HG02571 (cell line): ENCODE measurements around the gene HEYL.

Experiments used
- ATAC-seq: cut with Tn5 transposase; IDR thresholded peaks from one replicate; pipeline ENCODE4 v1.9.1; 2021; ENCODE audit warnings: mild to moderate bottlenecking, moderate library complexity; ENCODE audit not compliant: unreplicated experiment

HEYL gene

DNA sequence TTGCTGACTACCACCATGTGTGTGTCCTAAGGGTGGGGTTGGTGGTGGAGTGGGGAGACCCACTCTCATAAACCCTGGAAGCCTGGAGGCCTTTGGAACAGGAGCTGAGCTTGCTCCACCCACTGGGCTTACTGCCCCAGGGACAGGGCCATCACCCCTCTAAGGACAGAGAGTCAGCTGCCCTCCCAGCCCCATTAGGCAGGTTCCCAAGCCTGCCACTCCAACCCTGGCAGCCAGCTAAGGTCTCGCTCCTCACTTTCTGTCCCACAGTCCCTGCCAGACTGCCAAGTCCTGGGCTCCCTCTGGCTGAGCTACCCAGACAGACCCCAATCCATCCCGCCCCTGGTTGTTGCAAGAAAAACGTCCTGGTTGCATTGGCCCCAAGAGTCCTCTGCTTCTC lies 28.7 kb upstream of the HEYL start:
- ATAC-seq: no peak

DNA sequence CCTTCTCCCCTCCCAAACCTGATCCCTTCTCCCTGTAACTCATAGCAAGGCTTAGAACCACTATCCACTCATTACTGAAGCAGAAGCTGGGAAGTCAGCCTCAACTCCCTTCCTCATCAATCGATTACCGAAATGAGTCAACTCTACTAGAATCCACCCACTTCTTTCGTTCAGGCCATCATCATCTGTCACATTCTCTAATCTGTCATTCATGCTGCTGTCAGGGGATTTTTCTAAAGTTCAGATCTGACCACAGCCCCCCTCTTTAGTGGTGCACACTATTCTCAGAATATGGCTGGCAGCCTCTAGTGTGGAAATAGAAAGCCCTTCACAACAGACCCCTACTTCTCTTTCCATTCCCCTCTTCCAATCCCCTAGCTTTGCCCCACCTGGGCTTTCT lies 27.3 kb upstream of the HEYL start:
- ATAC-seq: peak; percentile 76

DNA sequence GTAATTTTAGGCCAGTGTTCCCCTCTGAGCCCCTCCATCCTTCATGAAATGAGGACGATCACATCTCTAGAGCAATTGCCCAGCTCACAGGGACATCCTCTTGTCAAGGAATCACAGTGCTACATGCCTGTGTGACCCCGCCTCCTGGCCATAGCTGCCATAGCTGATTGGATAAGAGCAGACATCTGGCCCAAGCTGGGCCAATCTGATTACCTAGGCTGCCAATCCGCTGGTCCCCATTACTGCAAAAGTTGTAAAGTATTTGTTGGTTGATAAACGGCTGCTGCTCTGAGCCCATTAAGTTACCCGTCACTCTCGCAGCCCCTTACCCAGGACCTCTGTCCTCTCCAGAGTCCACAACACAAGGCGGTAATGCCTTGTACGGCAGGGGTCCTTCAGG lies 24.1 kb upstream of the HEYL start:
- no peak for ATAC-seq

DNA sequence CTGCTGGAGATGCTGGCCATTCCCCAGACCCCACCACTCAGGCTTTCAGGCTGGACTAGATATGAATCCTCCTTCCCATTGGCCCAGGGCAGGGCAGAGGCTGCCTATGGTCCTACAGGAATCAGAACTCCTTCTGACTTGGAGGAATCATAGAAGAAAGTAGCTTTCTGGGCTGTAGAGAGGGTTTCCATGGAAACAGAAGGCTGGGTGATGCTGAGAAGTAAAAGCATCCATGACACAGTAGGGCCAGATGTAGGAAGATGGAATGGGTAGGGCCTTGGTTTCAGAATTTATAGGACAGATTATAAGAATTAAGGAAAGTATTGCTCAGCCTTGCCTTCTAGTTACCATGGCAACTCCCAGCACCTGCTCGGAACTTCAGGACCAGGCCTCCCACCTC lies 23.4 kb upstream of the HEYL start:
- ATAC-seq: no peak

DNA sequence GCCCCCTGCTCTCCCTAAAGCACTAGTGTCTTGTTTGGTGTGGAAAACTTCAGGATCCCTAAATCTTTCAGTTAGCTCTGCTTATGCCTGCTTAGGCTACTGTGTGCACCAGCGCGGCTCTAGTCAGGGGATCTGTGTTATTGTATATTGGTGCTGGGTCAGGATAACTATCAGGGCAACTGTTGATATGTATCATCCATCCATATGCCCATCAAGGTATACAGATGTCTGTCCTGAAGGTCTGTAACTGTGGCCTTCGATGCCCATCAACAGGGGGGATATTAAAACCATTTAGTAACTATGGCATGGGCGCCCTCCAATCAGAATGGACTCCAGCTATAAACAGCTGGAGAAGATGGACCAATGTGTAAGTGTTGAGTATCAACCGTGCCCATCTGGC lies 20.1 kb upstream of the HEYL start:
- no peak for ATAC-seq

DNA sequence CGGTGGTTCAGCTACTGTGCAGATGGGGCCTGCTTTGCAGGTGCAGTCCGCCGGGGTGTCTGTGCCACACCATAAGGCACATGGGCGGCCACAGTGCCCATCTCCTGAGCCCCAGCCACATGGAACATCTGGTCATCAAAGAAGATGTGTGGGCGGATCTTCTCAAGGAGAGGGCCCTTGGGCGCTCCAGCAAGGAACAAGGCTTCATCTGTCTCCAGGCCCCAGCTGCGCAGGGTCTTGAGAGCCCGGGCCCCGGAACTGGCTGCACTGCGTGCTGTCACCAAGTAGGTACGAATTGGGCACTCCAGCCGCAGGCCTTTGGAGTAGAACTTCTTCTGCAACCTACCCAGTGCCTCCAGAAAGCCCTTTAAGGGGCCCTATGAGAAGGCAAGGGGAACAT lies 19.7 kb upstream of the HEYL start:
- no peak for ATAC-seq

DNA sequence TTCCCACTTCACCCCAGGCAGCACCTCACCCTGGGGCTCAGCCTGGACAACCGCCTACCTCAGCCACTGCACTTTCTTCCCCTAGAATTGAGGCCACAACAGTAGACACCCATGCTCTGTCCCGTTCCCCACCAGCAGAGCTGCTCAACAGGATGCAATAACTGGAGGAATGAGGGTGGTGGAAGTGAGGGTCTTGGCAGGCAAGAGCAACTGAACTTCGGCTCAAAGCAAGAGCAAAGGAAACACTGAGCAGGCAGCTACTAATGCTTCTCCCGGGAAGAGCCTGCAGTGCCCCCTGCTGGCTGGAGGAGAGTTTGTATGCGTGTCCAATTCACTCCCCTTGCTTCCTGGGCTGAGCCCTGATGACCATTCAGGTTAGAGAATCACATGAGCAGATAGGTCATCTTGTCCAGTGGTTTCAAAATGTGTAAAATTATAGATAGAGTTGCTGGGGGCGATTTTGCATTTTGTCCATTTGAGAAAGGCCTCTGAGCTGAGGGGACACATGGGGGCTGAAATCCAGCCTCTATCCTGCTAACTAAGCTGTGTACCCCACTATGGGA lies 18.6 kb upstream of the HEYL start:
- ATAC-seq: peak; percentile 54

DNA sequence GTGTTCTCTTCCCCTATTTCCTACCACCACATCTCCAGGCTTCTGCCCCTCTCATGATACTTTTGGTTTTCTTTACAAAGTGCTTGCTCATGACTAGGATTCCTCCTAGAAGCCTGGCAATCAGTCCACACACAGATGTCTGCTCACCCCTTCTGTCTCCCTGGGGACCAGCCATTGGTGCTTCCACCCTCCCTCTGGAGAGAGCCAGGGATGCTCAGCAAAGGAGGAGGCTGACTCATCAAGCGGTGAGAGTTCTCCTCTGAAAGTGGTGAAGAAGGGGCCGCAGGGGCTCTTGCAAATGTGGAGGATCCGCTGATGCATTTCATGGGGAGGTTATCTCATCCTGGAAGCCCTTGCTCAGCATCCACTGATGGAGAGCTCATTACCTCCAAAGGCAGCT lies 18.0 kb upstream of the HEYL start:
- no peak for ATAC-seq

DNA sequence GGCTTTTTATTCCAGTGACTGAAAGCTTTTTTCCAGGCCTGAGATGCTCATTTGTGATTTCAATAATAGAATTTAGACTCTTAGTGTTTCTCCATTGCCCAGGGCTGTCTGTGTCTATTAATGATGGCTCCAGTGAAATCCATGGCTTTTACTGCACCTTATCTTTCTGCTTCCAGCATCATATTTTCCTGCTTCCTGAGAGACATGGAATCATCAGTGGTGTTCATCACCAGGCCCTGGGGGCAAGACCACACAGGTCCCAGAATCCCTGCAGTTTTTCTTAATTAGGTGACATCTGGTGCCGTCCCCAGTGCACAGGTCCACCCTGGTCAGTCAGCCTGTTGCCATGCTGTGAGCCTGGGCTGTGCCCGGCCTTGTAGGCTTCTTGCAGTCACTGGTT lies 16.9 kb upstream of the HEYL start:
- ATAC-seq: no peak

DNA sequence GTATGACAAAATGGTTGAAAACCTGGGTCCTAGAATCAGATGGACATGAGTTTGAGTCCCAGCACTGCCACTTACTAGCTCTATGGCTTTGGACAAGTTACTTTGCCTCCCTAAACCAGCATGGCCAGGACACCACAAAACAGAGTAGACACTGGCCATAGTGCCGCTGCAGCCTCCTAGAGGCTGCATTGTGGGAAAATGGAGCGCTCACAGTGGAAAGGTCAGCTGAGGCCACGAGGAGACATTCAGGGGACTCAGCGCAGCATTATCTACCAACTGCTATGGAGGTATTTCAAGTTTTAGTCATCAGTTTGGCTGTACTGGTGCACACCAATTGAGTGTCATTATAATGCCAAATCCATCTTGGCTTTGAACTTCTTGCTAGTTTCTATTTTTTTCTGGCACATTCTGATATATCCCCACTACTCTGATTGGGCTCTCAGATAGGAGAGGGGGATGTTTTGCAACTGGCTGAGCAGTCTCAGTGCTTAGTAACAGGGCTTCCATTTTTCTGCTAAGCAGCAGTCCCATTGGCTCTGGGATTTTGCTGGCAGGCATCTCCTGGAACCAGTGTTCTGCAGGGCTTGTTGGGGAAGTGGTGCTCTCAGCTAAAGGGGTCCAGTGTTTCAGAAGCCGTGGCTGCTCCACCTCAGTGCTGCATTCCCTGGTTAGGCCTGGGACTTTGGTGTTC lies 16.3 kb upstream of the HEYL start:
- no peak for ATAC-seq

DNA sequence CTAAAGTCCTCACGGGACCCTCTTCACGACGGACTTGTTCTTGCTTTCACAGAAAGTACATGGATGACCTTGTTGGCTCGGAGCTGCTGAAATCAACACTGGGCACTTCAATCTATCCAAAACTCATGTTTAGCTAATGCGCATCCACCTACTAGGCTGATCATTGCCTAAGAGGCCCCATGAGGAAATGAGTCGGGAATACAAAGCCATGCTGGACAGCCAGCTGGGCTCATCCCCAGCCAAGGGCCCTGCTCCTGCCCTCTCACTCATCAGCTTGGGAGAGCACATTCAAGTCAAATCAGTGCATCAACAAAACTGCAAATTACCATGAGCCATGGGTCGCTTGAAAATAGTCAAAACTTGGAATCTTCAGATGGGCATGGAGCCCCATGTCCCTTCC lies 14.8 kb upstream of the HEYL start:
- no peak for ATAC-seq

DNA sequence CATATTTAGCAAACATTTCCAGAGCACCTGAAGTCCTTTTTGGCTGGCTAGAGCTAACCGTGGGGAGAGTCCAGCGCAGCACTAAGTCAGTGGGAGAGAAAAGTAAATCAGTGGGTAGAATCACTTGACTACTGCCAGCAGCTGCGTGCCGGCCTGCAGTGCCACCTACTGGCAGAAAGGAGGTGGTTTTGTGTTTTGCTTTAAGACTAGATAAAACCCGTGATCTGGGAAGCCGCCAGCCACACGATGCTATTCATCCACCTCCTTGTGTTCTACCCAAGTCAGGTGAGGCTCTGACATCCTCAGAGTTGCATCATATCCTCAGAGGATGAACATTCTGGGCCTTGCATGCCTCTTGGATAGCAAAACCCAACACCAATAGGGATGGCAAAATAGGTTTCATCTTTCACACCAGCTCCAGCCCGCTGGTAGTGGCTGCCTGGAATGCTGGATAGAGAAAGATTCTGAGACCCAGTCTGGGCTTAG lies 14.1 kb upstream of the HEYL start:
- ATAC-seq: no peak

DNA sequence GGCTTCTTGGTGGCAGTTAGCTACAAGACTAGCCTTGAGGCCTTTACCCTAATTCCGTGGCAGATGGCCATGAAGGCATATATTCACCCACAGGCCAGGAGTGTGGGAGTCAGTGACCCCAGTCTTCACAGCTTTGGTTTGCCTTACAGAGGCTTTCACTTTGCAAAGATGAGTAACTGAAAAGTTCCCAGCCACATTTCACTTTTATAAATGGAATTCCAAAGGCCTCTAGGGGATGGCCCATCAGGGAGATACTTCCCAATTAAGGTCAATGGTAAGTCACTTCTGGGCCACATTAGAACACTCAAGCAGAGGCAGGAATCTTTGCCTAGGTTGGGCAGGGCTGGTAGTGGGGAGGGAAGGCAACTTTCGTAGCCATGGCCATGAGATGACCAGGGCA lies 13.1 kb upstream of the HEYL start:
- ATAC-seq: no peak

DNA sequence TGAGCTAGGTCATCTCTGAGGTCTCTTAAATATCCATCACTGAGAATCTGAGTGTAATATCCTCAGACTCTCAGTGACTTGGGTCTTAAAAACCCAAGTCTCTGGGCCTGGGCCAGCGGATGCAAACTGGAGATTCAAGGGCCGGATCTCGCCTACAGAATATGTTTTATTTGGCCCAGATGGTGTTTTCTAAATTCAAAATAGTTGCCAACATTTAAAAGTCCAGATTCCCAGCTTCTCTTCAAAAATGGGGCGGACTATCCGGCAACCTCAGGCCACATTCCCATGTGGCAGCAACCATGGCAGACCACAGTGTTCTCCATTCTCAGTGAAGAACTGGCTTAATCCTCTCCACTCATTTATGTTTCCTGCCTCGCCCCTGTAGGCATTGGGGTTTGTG lies 12.7 kb upstream of the HEYL start:
- no peak for ATAC-seq

DNA sequence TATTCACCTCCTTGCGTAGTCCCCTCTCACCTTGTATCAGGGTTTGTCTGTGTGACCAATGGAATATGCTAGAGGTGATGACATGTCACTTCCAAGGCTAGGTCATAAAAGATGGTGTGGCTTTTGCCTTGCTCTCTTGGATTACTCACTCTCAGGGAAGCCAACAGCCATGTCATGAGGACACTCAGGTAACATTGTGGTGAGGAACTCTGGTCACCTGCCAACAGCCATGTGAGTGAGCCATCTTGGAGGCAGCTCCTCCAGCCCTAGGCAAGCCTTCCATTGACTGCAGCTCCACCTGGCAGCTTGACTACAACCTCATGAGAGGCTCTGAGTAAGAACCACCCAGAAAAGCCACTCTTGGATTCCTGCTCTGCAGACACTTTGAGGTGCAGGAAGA lies 11.0 kb upstream of the HEYL start:
- no peak for ATAC-seq

DNA sequence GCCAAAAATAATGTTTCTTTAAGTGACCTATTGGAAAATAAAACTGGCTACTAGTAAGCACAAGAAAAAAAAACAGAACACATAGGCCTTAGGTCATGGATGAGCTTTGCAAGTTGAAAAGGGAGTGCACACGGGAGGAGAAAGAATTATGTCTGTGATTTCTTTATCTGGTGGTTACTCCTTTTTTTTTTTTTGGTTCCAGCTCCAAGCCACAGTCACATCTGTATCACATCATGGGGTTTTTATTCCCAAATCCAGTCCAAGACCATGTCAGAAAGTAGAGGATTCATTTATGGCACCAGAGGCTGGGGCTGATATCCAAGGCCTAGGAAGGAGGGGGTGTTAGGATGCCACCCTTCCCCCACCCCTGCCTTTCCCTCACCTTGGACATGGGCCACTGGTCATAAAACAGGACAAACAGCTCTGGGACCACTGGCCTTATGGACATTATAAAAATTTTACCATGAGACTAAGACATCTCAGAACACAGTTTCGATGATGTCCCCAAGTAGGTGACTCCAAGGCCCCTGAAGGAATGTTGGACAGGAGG lies 10.3 kb upstream of the HEYL start:
- ATAC-seq: no peak

DNA sequence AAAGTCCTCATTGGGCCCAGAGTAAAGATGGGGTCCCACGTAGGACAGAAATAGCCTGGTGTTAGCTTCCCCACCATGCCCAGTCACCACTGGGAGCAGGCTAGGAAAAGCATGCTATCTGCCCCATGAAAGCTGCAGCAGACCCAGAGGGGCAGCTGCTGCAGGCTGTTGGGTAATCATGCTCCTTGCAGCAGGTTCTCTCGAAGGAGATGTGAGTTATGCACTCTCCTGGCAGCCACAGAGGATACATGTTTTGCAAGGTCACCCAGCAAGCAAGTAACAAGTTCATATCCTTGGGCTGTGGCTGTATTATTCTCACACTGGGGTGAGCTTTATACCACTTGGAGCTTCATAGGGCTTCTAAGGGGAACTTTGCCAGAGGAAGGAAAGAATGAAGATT lies 9.1 kb upstream of the HEYL start:
- no peak for ATAC-seq

DNA sequence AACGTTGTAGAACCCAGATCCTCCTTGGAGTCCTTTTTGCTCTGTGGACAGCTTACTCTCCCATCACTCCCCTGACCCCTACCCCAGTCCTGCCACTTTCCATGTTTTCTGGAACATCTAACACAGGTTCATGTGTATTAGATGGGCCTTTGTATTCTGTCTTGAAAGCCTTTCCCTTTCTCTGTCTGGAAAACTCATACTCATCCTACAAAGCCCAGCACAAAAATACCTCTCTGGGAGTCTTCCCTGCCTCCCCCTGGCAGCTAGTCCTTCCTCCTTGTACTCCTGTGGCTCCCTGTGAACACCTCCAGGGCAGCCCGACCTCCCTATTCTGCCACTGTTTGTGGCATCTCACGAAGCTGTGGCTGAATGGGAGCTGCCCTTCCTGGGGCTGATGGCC lies 7.8 kb upstream of the HEYL start:
- ATAC-seq: no peak

DNA sequence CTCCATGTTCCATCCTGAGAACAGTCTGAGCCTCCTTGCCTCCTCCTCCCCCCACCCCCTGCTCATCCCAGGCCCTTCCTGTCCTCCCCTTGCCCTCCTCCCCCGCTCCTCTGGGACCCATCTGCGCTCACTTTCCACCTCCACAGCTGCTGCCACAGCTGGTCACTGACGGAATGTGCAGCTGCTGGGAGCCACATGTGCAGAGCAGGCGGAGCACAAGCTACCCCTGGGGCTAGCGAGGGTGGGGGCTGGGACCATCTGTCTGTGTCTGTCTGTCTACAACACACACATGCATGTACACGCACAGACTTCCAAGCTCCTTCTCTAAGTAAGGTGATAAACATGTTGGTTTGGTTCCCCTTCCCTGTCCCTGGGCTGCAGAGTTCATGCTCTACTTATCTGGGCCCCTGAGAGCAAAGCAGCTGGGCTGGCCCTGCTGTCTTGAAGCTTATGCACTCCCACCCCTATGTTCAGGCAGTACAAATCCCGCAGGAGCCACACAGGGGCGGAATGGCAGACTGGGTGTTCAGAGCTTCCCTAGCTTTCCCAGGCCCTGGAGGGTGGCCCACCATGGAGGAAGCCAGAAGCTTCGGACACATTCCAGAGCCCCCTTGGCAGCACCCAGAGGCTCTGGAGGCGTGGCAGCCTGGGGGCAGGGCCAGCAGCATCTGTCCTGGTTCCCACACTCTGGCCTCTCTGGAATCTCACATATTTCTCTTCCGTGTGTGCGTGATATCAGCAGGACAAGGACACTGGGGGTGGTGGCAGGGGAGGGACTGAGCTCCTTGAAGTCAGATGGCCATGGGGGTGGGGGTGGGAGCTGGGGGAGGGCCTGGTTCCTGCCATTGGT lies 7.0 kb upstream of the HEYL start:
- ATAC-seq: no peak

DNA sequence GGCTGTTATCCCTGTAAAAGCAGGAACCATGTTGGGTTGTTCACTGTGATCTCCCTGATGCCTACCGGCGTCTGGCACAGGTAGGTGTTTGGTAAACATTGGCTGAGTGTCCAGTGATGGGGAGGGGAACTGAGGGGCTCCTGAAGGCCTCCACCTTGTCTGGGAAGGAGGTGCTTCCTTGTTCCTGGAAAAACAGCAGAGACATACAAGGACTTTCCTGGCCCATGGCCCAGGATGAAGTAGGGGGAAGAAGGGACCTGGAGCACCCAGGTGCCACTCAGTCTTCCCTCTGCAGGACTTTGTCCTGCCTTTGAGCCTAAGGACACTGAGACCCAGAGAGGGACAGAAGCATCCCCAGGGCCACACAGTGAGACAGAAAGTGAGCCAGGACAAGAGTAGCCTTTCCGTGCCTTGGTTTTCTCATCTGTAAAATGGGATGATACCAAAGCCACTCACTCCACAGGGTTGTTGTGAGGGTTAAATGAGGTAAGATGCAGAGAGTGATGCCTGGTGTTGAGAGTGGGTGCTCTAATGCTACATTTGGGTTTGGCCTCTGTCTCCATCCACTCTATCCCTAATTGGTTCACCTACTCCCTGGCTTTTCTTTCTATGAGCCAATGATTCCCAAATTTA lies 6.1 kb upstream of the HEYL start:
- no peak for ATAC-seq

DNA sequence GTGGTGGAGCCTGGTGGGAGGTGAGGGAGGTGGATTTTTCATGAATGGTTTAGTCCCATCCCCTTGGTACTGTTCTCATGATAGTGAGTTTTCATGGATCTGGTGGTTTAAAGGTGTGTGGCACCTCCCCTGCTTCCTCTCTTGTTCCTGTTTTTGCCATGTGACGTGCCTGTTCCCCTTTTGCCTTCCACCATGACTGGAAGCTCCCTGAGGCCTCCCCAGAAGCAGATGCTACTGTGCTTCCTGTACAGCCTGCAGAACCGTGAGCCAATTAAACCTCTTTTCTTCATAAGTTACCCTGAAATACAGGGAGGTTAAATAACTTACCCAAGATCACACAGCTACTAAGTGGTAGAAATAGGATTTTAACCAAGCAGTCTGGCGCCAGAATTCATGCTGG lies 4.3 kb upstream of the HEYL start:
- ATAC-seq: no peak
